HEK293T (cell line): ENCODE measurements around the gene OSTM1.

Source experiments
- CTCF ChIA-PET: fragments of 350-600 bp; formaldehyde crosslinking; extraction: SDS; loops from one replicate; lab custom pipeline; 2021; ENCODE audit warnings: antibody characterized with exemption, inconsistent platforms; lab: Yijun Ruan, JAX
- POLR2A ChIA-PET: fragments of 350-600 bp; formaldehyde crosslinking; extraction: SDS; loops from one replicate; lab custom pipeline; 2020; ENCODE audit warnings: antibody characterized with exemption, inconsistent platforms; lab: Yijun Ruan, JAX
- DNase-seq: peaks from one replicate; pipeline ENCODE4 v3.0.0; 2012; ENCODE audit warnings: mixed read lengths; ENCODE audit errors: extremely low spot score
- ARNT ChIP-seq: fragments of 450-650 bp; IDR thresholded peaks from 2 replicates; pipeline ENCODE4 v1.6.1; 2017; ENCODE audit warnings: mild to moderate bottlenecking
- BHLHE40 ChIP-seq: fragments of 450-650 bp; IDR thresholded peaks from 2 replicates; pipeline ENCODE4 v1.6.1; 2016; ENCODE audit warnings: mild to moderate bottlenecking, moderate library complexity, borderline replicate concordance
- CTBP1 ChIP-seq: fragments of 450-650 bp; IDR thresholded peaks from 2 replicates; pipeline ENCODE4 v1.6.1; 2016; ENCODE audit warnings: borderline replicate concordance
- ELF4 ChIP-seq: fragments of 450-650 bp; IDR thresholded peaks from 2 replicates; pipeline ENCODE4 v1.6.1; 2017; ENCODE audit warnings: antibody characterized with exemption
- FOXA1 ChIP-seq: fragments of 450-650 bp; IDR thresholded peaks from 2 replicates; pipeline ENCODE4 v1.6.1; 2016; ENCODE audit warnings: mild to moderate bottlenecking
- FOXK2 ChIP-seq: fragments of 450-650 bp; IDR thresholded peaks from 2 replicates; pipeline ENCODE4 v1.6.1; 2016; ENCODE audit warnings: mild to moderate bottlenecking
- FOXM1 ChIP-seq: fragments of 450-650 bp; IDR thresholded peaks from 2 replicates; pipeline ENCODE4 v1.6.1; 2017; ENCODE audit warnings: mild to moderate bottlenecking, borderline replicate concordance
- HDGF ChIP-seq: fragments of 450-650 bp; IDR thresholded peaks from 2 replicates; pipeline ENCODE4 v1.6.1; 2017; ENCODE audit warnings: antibody characterized with exemption, borderline replicate concordance
- L3MBTL2 ChIP-seq: fragments of 450-650 bp; conservative IDR thresholded peaks from 2 replicates; pipeline ENCODE4 v1.6.1; 2016; ENCODE audit warnings: mild to moderate bottlenecking
- LEF1 ChIP-seq: fragments of 450-650 bp; IDR thresholded peaks from 2 replicates; pipeline ENCODE4 v1.6.1; 2017; ENCODE audit warnings: mild to moderate bottlenecking, borderline replicate concordance
- NFRKB ChIP-seq: fragments of 450-650 bp; IDR thresholded peaks from 2 replicates; pipeline ENCODE4 v1.6.1; 2016; ENCODE audit warnings: mild to moderate bottlenecking, moderate library complexity
- SP1 ChIP-seq: fragments of 450-650 bp; IDR thresholded peaks from 2 replicates; pipeline ENCODE4 v1.6.1; 2017
- SUZ12 ChIP-seq: fragments of 450-650 bp; IDR thresholded peaks from 2 replicates; pipeline ENCODE4 v1.6.1; 2016; ENCODE audit warnings: mild to moderate bottlenecking
- TARDBP ChIP-seq: fragments of 450-650 bp; IDR thresholded peaks from 2 replicates; pipeline ENCODE4 v1.6.1; 2016
- ZNF384 ChIP-seq: fragments of 450-650 bp; IDR thresholded peaks from 2 replicates; pipeline ENCODE4 v1.6.1; 2016
- TF ChIP-seq, protein P1 (sequence below): fragments of 450-650 bp; IDR thresholded peaks from 2 replicates; pipeline ENCODE4 v1.6.1; 2016

Gene OSTM1, protein sequence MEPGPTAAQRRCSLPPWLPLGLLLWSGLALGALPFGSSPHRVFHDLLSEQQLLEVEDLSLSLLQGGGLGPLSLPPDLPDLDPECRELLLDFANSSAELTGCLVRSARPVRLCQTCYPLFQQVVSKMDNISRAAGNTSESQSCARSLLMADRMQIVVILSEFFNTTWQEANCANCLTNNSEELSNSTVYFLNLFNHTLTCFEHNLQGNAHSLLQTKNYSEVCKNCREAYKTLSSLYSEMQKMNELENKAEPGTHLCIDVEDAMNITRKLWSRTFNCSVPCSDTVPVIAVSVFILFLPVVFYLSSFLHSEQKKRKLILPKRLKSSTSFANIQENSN

DNA sequence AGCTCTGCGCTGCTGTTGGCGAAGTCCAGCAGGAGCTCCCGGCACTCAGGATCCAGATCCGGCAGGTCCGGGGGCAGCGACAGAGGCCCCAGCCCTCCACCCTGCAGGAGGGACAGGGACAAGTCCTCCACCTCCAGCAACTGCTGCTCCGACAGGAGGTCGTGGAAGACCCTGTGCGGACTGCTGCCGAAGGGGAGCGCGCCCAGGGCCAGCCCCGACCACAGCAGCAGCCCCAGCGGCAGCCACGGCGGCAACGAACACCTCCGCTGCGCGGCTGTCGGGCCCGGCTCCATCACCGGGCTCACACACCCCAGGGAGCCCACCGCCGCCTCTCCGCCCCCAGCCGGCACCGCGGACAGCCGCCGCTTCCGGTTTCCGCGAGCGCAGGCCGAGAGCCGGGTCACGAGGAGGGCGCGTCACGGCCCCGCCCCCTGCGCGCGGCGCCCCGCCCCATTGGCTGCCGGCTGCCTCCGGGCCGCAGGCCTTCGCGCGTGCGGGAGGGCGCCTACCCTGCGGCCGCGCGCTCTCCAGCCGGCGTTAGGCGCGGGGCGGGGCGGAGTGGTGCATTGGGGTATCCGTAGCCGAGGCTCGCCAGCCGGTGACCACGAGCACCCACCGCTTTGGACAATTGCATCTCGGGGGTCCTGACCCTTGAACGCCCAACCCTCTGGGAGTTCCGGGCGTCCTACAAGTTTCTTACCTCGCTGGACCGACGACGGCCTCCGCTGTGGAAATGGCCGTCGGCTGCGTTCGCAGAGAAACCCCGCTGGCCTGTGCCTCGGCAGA lies at the start of gene OSTM1:
Gene OSTM1, minus strand, starts transcription at position 383 of the 786 bp plus-strand sequence. Its CDS starts 90 bp downstream, at position 293.
- DNase-seq: peak; percentile 99
- ChIA-PET CTCF (interaction anchor here (0.7 kb wide), 1 partner anchor 160 kb away, joined by 3 read pairs; no protein-coding TSS in a partner anchor), POLR2A (no interaction called here)
- TF ChIP-seq L3MBTL2 (peak; percentile 81), ELF4 (peak; percentile 37; the same call in 1 of the 2 replicates), ARNT (no peak)

DNA sequence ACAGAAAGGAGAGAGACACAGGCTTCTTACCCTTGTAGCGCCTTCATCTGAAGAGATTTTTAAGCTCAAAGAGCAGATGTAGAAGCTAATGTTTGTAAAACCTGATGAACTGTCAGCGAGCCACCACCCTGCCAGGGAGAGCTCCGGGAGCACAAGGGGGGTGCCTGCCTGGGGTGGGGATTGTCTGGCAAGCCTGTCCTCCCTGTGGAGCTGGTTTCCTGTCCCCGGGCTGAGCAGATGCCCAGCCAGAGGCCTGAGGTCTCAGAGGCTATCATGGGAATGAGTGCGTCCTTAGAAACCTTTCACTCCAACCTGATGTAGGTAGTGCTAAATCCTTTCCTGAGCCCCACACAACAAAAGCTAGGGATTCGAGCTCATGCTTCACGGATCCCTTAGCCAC lies 49.4 kb upstream of the OSTM1 start:
- no peak for DNase-seq
- CTCF ChIA-PET: interaction anchor here (0.6 to 1.2 kb wide), 3 partner anchors 8 to 864 kb away, joined by 3 to 4 read pairs (median 3); no protein-coding TSS in a partner anchor
- TF ChIP-seq ELF4 (no peak), BHLHE40 (no peak), ZNF384 (no peak), CTBP1 (no peak), SUZ12 (no peak), FOXA1 (no peak), HDGF (no peak), SP1 (no peak), TARDBP (no peak), LEF1 (no peak), FOXK2 (no peak), L3MBTL2 (no peak), FOXM1 (no peak), NFRKB (no peak), ARNT (no peak)
- TF ChIP-seq, protein P1, sequence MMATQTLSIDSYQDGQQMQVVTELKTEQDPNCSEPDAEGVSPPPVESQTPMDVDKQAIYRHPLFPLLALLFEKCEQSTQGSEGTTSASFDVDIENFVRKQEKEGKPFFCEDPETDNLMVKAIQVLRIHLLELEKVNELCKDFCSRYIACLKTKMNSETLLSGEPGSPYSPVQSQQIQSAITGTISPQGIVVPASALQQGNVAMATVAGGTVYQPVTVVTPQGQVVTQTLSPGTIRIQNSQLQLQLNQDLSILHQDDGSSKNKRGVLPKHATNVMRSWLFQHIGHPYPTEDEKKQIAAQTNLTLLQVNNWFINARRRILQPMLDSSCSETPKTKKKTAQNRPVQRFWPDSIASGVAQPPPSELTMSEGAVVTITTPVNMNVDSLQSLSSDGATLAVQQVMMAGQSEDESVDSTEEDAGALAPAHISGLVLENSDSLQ: no peak
- POLR2A ChIA-PET: interaction anchor here (0.7 to 1.4 kb wide), 4 partner anchors 8 to 227 kb away, joined by 3 to 12 read pairs (median 4); partner anchors contain the start of gene AFG1L

DNA sequence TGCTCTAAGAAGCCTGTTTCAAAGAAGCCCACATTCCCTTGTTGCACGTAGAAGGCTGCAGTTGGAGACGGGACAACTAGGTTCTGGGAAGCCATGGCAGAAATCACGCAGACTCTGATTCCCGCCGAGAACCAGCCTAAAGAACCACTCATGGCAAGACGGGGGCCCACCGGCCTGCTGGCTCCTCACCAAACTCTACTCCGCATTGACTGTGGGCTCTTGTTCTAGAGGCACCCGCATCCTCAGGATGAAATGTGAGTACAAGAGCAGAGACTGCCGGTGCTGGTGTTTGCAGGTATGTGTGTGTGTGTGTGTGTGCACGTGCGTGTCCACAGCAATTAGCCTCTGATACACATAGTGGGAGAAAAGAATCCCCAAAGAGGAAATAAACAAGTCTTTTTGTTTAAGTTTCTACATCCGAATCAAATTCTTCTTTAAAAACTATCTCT lies 49.0 kb upstream of the OSTM1 start:
- ChIA-PET POLR2A (interaction anchor here (0.7 to 1.3 kb wide), 3 partner anchors 8 to 227 kb away, joined by 3 to 12 read pairs (median 3); no protein-coding TSS in a partner anchor), CTCF (interaction anchor here (1.2 kb wide), 1 partner anchor 8 kb away, joined by 3 read pairs; no protein-coding TSS in a partner anchor)
- TF ChIP-seq FOXM1: no peak
- TF ChIP-seq ELF4: no peak
- TF ChIP-seq FOXK2: no peak
- TF ChIP-seq ZNF384: no peak
- no peak for TF ChIP-seq CTBP1
- no peak for TF ChIP-seq LEF1
- no peak for TF ChIP-seq TARDBP
- TF ChIP-seq SP1: no peak
- TF ChIP-seq BHLHE40: no peak
- TF ChIP-seq HDGF: no peak
- DNase-seq: no peak

DNA sequence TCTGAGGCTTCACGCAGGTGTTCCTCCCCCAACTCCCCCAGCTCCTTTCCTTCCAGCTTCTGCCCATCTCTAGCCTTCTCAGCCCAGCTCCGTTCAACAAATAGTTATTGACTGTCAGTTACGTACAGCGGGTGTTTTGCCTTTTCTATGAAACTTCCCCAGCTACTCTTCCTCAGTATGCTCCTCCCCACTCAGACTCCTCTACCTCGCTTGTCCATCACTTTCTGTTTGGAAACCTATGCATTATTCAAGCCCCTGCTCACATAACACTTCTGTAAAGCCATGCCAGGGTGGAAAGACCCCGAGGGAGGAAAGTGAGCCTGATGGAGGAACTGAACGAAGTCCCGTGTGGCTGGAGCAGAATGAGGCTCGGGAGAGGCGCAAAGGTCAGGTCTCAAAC lies 47.1 kb upstream of the OSTM1 start:
- ChIA-PET POLR2A (no interaction called here), CTCF (interaction anchor here (1.1 kb wide), 1 partner anchor 11 kb away, joined by 7 read pairs; no protein-coding TSS in a partner anchor)
- no peak for DNase-seq
- TF ChIP-seq LEF1 (no peak), NFRKB (no peak), ARNT (no peak), BHLHE40 (no peak), SUZ12 (no peak), ELF4 (no peak), FOXA1 (no peak), L3MBTL2 (no peak), FOXM1 (no peak), ZNF384 (no peak), HDGF (no peak), TARDBP (no peak)
- TF ChIP-seq, protein P1: no peak

DNA sequence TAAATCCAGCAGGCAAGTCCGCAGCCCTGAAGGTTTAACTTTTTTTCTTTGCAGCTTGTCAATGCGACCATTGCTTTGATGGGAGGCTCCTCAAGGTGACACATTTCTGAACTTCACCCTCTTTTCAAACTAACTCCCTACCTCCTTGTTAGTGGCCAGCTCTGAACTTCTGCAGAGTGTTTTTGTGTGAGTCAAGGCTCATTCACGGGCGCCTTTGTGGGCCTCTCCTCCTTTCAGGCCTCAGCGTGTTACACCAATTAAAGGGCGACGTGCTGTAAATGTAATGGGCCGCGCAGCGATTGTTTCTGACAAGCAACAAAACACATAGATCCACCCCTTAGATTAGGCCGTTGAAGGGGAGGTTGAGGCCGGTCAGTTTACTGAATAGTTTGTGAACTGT lies 45.8 kb upstream of the OSTM1 start:
- CTCF ChIA-PET: interaction anchor here (0.6 kb wide), 1 partner anchor 126 kb away, joined by 3 read pairs; no protein-coding TSS in a partner anchor
- DNase-seq: no peak
- TF ChIP-seq NFRKB (no peak), SP1 (no peak), FOXK2 (no peak), ZNF384 (no peak), CTBP1 (no peak), LEF1 (no peak), TARDBP (no peak), FOXA1 (no peak), HDGF (no peak)
- TF ChIP-seq, protein P1: no peak
- POLR2A ChIA-PET: no interaction called here
